Neural cell (in vitro differentiated cells): ENCODE measurements around the gene MED22. TPM values are rescaled to one million over a fixed set of nuclear protein-coding genes. Genes with fewer than 3 reads are reported as not detected.

ENCODE experiments used
- H2AFZ ChIP-seq: fragments of 200-600, 300-800 bp; sonication (generic), shearing (Covaris generic); 2 replicates; pipeline ENCODE4 v1.6.0; 2014; ENCODE audit warnings: low read depth, mild to moderate bottlenecking, antibody characterized with exemption, low read length, moderate library complexity
- H3F3A ChIP-seq: fragments of 200-600 bp; shearing (Covaris generic); 2 replicates; pipeline ENCODE4 v1.6.1; 2016; ENCODE audit warnings: mild to moderate bottlenecking, moderate library complexity, mixed read lengths, antibody characterized with exemption, low read length; ENCODE audit not compliant: insufficient read depth, poor library complexity, severe bottlenecking
- H3K27ac ChIP-seq: fragments of 200-600, 300-800 bp; sonication (generic), shearing (Covaris generic); 2 replicates; pipeline ENCODE4 v1.5.1; 2014; ENCODE audit warnings: mild to moderate bottlenecking, low read length, moderate library complexity
- H3K27me3 ChIP-seq: fragments of 300-800, 200-600 bp; sonication (generic), shearing (Covaris generic); 2 replicates; pipeline ENCODE4 v1.6.0; 2014; ENCODE audit warnings: mild to moderate bottlenecking, low read depth, low read length, moderate library complexity; ENCODE audit not compliant: insufficient read depth
- H3K36me3 ChIP-seq: fragments of 300-800, 200-600 bp; sonication (generic), shearing (Covaris generic); 2 replicates; pipeline ENCODE4 v1.5.1; 2014; ENCODE audit warnings: mild to moderate bottlenecking, antibody characterized with exemption, low read length, moderate library complexity; ENCODE audit not compliant: insufficient read depth
- H3K4me2 ChIP-seq: fragments of 300-800, 200-600 bp; sonication (generic), shearing (Covaris generic); 2 replicates; pipeline ENCODE4 v1.6.0; 2014; ENCODE audit warnings: mild to moderate bottlenecking, low read length
- H3K4me3 ChIP-seq: fragments of 300-800, 200-600 bp; sonication (generic), shearing (Covaris generic); 2 replicates; pipeline ENCODE4 v1.5.1; 2014; ENCODE audit warnings: mild to moderate bottlenecking, low read length, moderate library complexity
- H3K79me2 ChIP-seq: fragments of 200-600 bp; shearing (Covaris generic); replicated peaks from 2 replicates; pipeline ENCODE4 v1.6.0; 2014; ENCODE audit warnings: mild to moderate bottlenecking, low read length, moderate library complexity; ENCODE audit not compliant: insufficient read depth
- H3K9ac ChIP-seq: fragments of 300-800, 200-600 bp; sonication (generic), shearing (Covaris generic); 2 replicates; pipeline ENCODE4 v1.6.1; 2016; ENCODE audit warnings: mild to moderate bottlenecking, low read length, mixed read lengths
- H3K9me2 ChIP-seq: fragments of 200-600 bp; shearing (Covaris generic); 2 replicates; pipeline ENCODE4 v1.6.1; 2016; ENCODE audit warnings: mild to moderate bottlenecking, low read length, mixed read lengths; ENCODE audit not compliant: insufficient read depth
- H3K9me3 ChIP-seq: fragments of 200-600, 300-800 bp; sonication (generic), shearing (Covaris generic); 2 replicates; pipeline ENCODE4 v1.6.1; 2016; ENCODE audit warnings: mild to moderate bottlenecking, mixed run types, low read length, moderate library complexity, mixed read lengths
- H4K20me1 ChIP-seq: fragments of 200-600 bp; shearing (Covaris generic); 2 replicates; pipeline ENCODE4 v1.6.1; 2016; ENCODE audit warnings: mild to moderate bottlenecking, mixed run types; ENCODE audit not compliant: insufficient read depth
- EP300 ChIP-seq: fragments of 450-650 bp; conservative IDR thresholded peaks from 2 replicates; pipeline ENCODE4 v1.6.1; 2014; ENCODE audit warnings: antibody characterized with exemption, mild to moderate bottlenecking, moderate library complexity; ENCODE audit not compliant: poor library complexity, severe bottlenecking
- EZH2 ChIP-seq: fragments of 200-600, 300-800 bp; shearing (Covaris generic), sonication (generic); IDR thresholded peaks from 2 replicates; pipeline ENCODE4 v1.6.1; 2014; ENCODE audit warnings: antibody characterized with exemption, low read length, borderline replicate concordance, mild to moderate bottlenecking; ENCODE audit not compliant: insufficient read depth, poor library complexity, severe bottlenecking
- MXI1 ChIP-seq: fragments of 450-650 bp; conservative IDR thresholded peaks from 2 replicates; pipeline ENCODE4 v1.6.1; 2014; ENCODE audit warnings: antibody characterized with exemption, mild to moderate bottlenecking; ENCODE audit not compliant: poor library complexity, severe bottlenecking
- POLR2AphosphoS5 ChIP-seq: IDR thresholded peaks from 2 replicates; pipeline ENCODE4 v1.6.1; 2012
- RAD21 ChIP-seq: fragments of 450-650 bp; conservative IDR thresholded peaks from 2 replicates; pipeline ENCODE4 v1.6.1; 2014; ENCODE audit warnings: antibody characterized with exemption, mild to moderate bottlenecking, moderate library complexity
- SMC3 ChIP-seq: fragments of 450-650 bp; conservative IDR thresholded peaks from 2 replicates; pipeline ENCODE4 v1.6.1; 2014; ENCODE audit warnings: antibody characterized with exemption, mild to moderate bottlenecking, moderate library complexity; ENCODE audit not compliant: poor library complexity
- TAF1 ChIP-seq: IDR thresholded peaks from 2 replicates; pipeline ENCODE4 v1.6.1; 2012; ENCODE audit warnings: low read depth
- polyA plus RNA-seq: library from polyadenylated mRNA; depleted of rRNA; stranded (reverse); fragments of >200 nt; gene quantifications from 2 replicates; pipeline ENCODE4 v1.2.3, GENCODE V29; 2014
- TF ChIP-seq, protein P1 (sequence below): IDR thresholded peaks from 2 replicates; pipeline ENCODE4 v1.6.1; 2012; ENCODE audit warnings: borderline replicate concordance
- TF ChIP-seq, protein P2 (sequence below): fragments of 450-650 bp; IDR thresholded peaks from 2 replicates; pipeline ENCODE4 v1.5.1; 2014; ENCODE audit warnings: antibody characterized with exemption, mild to moderate bottlenecking, moderate library complexity; ENCODE audit not compliant: poor library complexity, severe bottlenecking

The MED22 gene
- polyA plus RNA-seq, 1 donor from 2014 or later: 57.5 TPM

DNA sequence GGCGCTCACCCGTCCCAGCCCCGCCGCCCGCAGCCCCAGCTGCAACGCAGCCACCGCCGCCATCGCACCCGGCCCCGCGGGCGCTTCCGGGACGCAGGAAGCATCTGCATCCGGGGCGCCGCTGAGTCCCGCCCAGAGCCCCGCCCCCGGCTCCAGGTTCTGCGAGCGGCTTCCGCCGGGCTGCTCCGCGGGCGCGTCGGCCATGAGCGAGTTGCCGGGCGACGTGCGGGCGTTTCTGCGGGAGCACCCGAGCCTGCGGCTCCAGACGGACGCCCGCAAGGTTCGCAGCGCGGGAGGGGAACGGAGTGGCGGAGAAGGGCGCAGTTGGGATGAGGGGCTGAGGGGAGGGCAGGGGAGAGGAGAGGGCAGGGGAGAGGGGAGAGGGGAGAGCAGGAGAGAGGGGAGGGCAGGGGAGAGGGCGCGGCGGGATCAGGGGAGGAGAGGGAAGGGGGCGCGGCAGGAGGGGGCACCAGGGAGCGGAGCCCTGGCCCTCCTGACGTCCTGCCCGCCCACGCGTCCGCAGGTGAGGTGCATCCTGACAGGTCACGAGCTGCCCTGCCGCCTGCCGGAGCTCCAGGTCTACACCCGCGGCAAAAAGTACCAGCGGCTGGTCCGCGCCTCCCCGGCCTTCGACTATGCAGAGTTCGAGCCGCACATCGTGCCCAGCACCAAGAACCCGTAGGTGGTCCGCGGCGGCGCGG is 8.6 kb upstream of the MED22 start, which contains the start of the genes SURF1 and SURF2:
TSS of gene SURF1 (minus strand) at position 97 of the 701 bp plus-strand sequence. CDS start at position 63, 34 bp downstream.
TSS of gene SURF2 (plus strand) at position 160 of the 701 bp plus-strand sequence. CDS start at position 203, 43 bp downstream.
- H4K20me1 ChIP-seq: no peaks in the 10 kb centered on the region

DNA sequence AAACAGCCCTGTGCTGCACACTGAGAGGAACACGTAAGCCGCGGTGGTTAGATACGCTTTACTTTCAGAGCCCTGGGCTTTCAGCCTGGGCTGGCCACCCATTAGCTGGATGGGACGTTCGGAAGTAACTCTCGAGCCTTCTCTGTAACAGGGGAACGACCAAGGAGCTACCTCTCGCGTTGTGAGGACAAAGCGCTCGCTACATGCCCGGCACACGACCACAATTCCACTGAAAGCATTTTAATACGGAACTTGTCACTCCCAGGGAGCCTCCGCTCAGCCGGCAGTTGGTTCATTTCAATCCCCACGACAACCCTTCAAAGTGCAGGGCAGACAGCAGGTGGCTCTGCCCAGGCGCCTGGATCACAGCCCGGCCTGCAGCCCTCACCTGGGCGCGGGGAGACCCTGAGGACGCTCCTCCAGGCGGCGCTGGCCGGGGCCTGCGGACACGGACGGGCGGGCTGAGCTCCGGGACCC is 8.0 kb upstream of the MED22 start:
- peaks cover 16% of the 10 kb centered on the region for H3K79me2 ChIP-seq
- H3K4me2 ChIP-seq: peak overlapping the region; percentile 84

More for the DNA sequence above, 8.6 kb upstream of the MED22 start, which contains the start of the genes SURF1 and SURF2:
- peak within 1 kb of the TSS; percentile 95 for H3K4me3 ChIP-seq
- peak within 1 kb of the TSS; percentile 73 for H3K27ac ChIP-seq
- peaks cover 16% of the 10 kb centered on the region for H3K79me2 ChIP-seq
- TF ChIP-seq EZH2 (no peak), SMC3 (no peak), RAD21 (no peak), TAF1 (no peak), EP300 (no peak), MXI1 (peak; percentile 91), POLR2AphosphoS5 (peak; percentile 80)
- TF ChIP-seq, protein P1, sequence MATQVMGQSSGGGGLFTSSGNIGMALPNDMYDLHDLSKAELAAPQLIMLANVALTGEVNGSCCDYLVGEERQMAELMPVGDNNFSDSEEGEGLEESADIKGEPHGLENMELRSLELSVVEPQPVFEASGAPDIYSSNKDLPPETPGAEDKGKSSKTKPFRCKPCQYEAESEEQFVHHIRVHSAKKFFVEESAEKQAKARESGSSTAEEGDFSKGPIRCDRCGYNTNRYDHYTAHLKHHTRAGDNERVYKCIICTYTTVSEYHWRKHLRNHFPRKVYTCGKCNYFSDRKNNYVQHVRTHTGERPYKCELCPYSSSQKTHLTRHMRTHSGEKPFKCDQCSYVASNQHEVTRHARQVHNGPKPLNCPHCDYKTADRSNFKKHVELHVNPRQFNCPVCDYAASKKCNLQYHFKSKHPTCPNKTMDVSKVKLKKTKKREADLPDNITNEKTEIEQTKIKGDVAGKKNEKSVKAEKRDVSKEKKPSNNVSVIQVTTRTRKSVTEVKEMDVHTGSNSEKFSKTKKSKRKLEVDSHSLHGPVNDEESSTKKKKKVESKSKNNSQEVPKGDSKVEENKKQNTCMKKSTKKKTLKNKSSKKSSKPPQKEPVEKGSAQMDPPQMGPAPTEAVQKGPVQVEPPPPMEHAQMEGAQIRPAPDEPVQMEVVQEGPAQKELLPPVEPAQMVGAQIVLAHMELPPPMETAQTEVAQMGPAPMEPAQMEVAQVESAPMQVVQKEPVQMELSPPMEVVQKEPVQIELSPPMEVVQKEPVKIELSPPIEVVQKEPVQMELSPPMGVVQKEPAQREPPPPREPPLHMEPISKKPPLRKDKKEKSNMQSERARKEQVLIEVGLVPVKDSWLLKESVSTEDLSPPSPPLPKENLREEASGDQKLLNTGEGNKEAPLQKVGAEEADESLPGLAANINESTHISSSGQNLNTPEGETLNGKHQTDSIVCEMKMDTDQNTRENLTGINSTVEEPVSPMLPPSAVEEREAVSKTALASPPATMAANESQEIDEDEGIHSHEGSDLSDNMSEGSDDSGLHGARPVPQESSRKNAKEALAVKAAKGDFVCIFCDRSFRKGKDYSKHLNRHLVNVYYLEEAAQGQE: peak; percentile 38
- TF ChIP-seq, protein P2, sequence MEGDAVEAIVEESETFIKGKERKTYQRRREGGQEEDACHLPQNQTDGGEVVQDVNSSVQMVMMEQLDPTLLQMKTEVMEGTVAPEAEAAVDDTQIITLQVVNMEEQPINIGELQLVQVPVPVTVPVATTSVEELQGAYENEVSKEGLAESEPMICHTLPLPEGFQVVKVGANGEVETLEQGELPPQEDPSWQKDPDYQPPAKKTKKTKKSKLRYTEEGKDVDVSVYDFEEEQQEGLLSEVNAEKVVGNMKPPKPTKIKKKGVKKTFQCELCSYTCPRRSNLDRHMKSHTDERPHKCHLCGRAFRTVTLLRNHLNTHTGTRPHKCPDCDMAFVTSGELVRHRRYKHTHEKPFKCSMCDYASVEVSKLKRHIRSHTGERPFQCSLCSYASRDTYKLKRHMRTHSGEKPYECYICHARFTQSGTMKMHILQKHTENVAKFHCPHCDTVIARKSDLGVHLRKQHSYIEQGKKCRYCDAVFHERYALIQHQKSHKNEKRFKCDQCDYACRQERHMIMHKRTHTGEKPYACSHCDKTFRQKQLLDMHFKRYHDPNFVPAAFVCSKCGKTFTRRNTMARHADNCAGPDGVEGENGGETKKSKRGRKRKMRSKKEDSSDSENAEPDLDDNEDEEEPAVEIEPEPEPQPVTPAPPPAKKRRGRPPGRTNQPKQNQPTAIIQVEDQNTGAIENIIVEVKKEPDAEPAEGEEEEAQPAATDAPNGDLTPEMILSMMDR: peak; percentile 32
- H2AFZ ChIP-seq: peak within 1 kb of the TSS; percentile 65
- no peaks in the 10 kb centered on the region for H3F3A ChIP-seq
- no peaks in the 10 kb centered on the region for H3K9me2 ChIP-seq
- H3K36me3 ChIP-seq: peaks cover 6% of the 10 kb centered on the region
- no peaks in the 10 kb centered on the region for H3K9me3 ChIP-seq
- peak within 1 kb of the TSS; percentile 80 for H3K9ac ChIP-seq
- H3K27me3 ChIP-seq: no peaks in the 10 kb centered on the region
- H3K4me2 ChIP-seq: peak within 1 kb of the TSS; percentile 84

More for the DNA sequence above, 8.0 kb upstream of the MED22 start:
- Histone ChIP-seq H3F3A (no peaks in the 10 kb centered on the region), H3K9ac (peak overlapping the region; percentile 80), H3K27ac (peak overlapping the region; percentile 53), H2AFZ (no peak overlapping the region), H3K27me3 (no peaks in the 10 kb centered on the region), H3K9me3 (no peaks in the 10 kb centered on the region), H4K20me1 (no peaks in the 10 kb centered on the region), H3K9me2 (no peaks in the 10 kb centered on the region), H3K4me3 (peak overlapping the region; percentile 95), H3K36me3 (peaks cover 6% of the 10 kb centered on the region)
- TF ChIP-seq MXI1: no peak
- TF ChIP-seq EP300: no peak
- no peak for TF ChIP-seq SMC3
- TF ChIP-seq, protein P2: no peak
- TF ChIP-seq, protein P1: no peak
- no peak for TF ChIP-seq POLR2AphosphoS5
- no peak for TF ChIP-seq RAD21
